MM.1S (cell line): ENCODE results near the gene IGFBP4.

Experiments used
- DNase-seq: peaks from one replicate; pipeline ENCODE4 v3.0.0-alpha.2; 2015
- H2AFZ ChIP-seq: fragments of 300-600 bp; sonication (generic); 2 replicates; pipeline ENCODE4 v1.6.0; 2016; ENCODE audit warnings: antibody characterized with exemption, low read length
- H3F3A ChIP-seq: fragments of 300-600 bp; sonication (generic); 2 replicates; pipeline ENCODE4 v1.6.1; 2016; ENCODE audit warnings: mild to moderate bottlenecking, antibody characterized with exemption, low read length, moderate library complexity, mixed read lengths; ENCODE audit not compliant: insufficient read depth
- H3K27ac ChIP-seq: fragments of 300-600 bp; sonication (generic); 2 replicates; pipeline ENCODE4 v1.5.1; 2016; ENCODE audit warnings: mild to moderate bottlenecking, low read length
- H3K27me3 ChIP-seq: fragments of 300-600 bp; sonication (generic); replicated peaks from 2 replicates; pipeline ENCODE4 v1.6.0; 2016; ENCODE audit warnings: low read length; ENCODE audit not compliant: insufficient read depth
- H3K36me3 ChIP-seq: fragments of 300-600 bp; sonication (generic); replicated peaks from 2 replicates; pipeline ENCODE4 v1.6.1; 2016; ENCODE audit warnings: mild to moderate bottlenecking, low read length, mixed read lengths; ENCODE audit not compliant: insufficient read depth
- H3K4me1 ChIP-seq: fragments of 300-600 bp; sonication (generic); 2 replicates; pipeline ENCODE4 v1.6.1; 2016; ENCODE audit warnings: low read length, mixed read lengths
- H3K4me2 ChIP-seq: fragments of 300-600 bp; sonication (generic); 2 replicates; pipeline ENCODE4 v1.6.0; 2016; ENCODE audit warnings: low read depth, low read length
- H3K4me3 ChIP-seq: fragments of 300-600 bp; sonication (generic); 2 replicates; pipeline ENCODE4 v1.5.1; 2016; ENCODE audit warnings: low read length, mixed read lengths
- H3K79me2 ChIP-seq: fragments of 300-600 bp; sonication (generic); 2 replicates; pipeline ENCODE4 v1.6.1; 2016; ENCODE audit warnings: mixed run types, low read length, mixed read lengths
- H3K9ac ChIP-seq: fragments of 300-600 bp; sonication (generic); 2 replicates; pipeline ENCODE4 v1.6.1; 2016; ENCODE audit warnings: low read length, mixed read lengths
- H3K9me2 ChIP-seq: fragments of 300-600 bp; sonication (generic); replicated peaks from 2 replicates; pipeline ENCODE4 v1.6.1; 2016; ENCODE audit warnings: mild to moderate bottlenecking, low read length, mixed read lengths; ENCODE audit not compliant: insufficient read depth
- H3K9me3 ChIP-seq: fragments of 300-600 bp; sonication (generic); replicated peaks from 2 replicates; pipeline ENCODE4 v1.6.1; 2016; ENCODE audit warnings: mild to moderate bottlenecking, low read length, mixed read lengths; ENCODE audit not compliant: insufficient read depth
- H4K20me1 ChIP-seq: fragments of 300-600 bp; sonication (generic); 2 replicates; pipeline ENCODE4 v1.6.1; 2016; ENCODE audit warnings: mild to moderate bottlenecking, low read length, moderate library complexity, mixed read lengths; ENCODE audit not compliant: insufficient read depth
- CTCF ChIP-seq: fragments of 300-600 bp; sonication (generic); IDR thresholded peaks from 2 replicates; pipeline ENCODE4 v1.5.1; 2016; ENCODE audit warnings: antibody characterized with exemption, low read length, mixed read lengths
- EZH2 ChIP-seq: fragments of 300-600 bp; sonication (generic); optimal IDR thresholded peaks from 2 replicates; pipeline ENCODE3; 2017; ENCODE audit warnings: low read depth, mild to moderate bottlenecking, antibody characterized with exemption, low read length, mixed read lengths
- EZH2phosphoT487 ChIP-seq: fragments of 300-600 bp; sonication (generic); IDR thresholded peaks from 2 replicates; pipeline ENCODE4 v1.6.1; 2018; ENCODE audit warnings: antibody characterized with exemption, low read length

IGFBP4 gene

GRCh38 chr17:40443988-40444899 lies 994 bp downstream of the IGFBP4 start:
- no peaks in the 10 kb centered on the region for H3K9me3 ChIP-seq
- peaks cover 3% of the 10 kb centered on the region; the same call in 1 of the 2 replicates for H4K20me1 ChIP-seq
- peak overlapping the region; percentile 85 for H3K4me2 ChIP-seq
- no peak for DNase-seq
- H3K27ac ChIP-seq, result no peak overlapping the region
- no peak for TF ChIP-seq CTCF
- no peak for TF ChIP-seq EZH2
- TF ChIP-seq EZH2phosphoT487, result no peak
- no peaks in the 10 kb centered on the region for H3K36me3 ChIP-seq
- H2AFZ ChIP-seq, result no peak overlapping the region
- H3K9me2 ChIP-seq, result no peaks in the 10 kb centered on the region
- H3K79me2 ChIP-seq, result no peaks in the 10 kb centered on the region
- H3K27me3 ChIP-seq, result peaks cover 64% of the 10 kb centered on the region
- peak overlapping the region; percentile 40; the same call in 1 of the 2 replicates for H3K4me3 ChIP-seq
- no peak overlapping the region for H3K9ac ChIP-seq
- peaks cover 20% of the 10 kb centered on the region for H3F3A ChIP-seq
- H3K4me1 ChIP-seq, result peaks cover 17% of the 10 kb centered on the region

GRCh38 chr17:40445751-40446468 lies 2.7 kb downstream of the IGFBP4 start:
- Histone ChIP-seq H3K79me2 (no peaks in the 10 kb centered on the region), H3F3A (peaks cover 20% of the 10 kb centered on the region), H3K9me2 (no peaks in the 10 kb centered on the region), H3K4me3 (no peak overlapping the region), H3K27ac (no peak overlapping the region), H2AFZ (no peak overlapping the region), H3K4me1 (peaks cover 17% of the 10 kb centered on the region), H3K9me3 (no peaks in the 10 kb centered on the region), H4K20me1 (peaks cover 3% of the 10 kb centered on the region; the same call in 1 of the 2 replicates), H3K4me2 (peak overlapping the region; percentile 85; the same call in 1 of the 2 replicates), H3K36me3 (no peaks in the 10 kb centered on the region), H3K9ac (no peak overlapping the region), H3K27me3 (peaks cover 67% of the 10 kb centered on the region)
- no peak for DNase-seq
- TF ChIP-seq EZH2phosphoT487 (no peak), CTCF (no peak), EZH2 (no peak)

- Histone ChIP-seq H3F3A (peaks cover 20% of the 10 kb centered on the region), H3K27ac (no peak overlapping the region), H3K9me3 (no peaks in the 10 kb centered on the region), H3K4me3 (no peak overlapping the region), H3K9me2 (no peaks in the 10 kb centered on the region), H3K4me2 (no peak overlapping the region), H3K4me1 (peaks cover 17% of the 10 kb centered on the region), H3K79me2 (no peaks in the 10 kb centered on the region), H3K9ac (no peak overlapping the region), H2AFZ (no peak overlapping the region), H3K36me3 (no peaks in the 10 kb centered on the region), H4K20me1 (peaks cover 3% of the 10 kb centered on the region; the same call in 1 of the 2 replicates), H3K27me3 (peaks cover 74% of the 10 kb centered on the region)
- TF ChIP-seq EZH2phosphoT487, result no peak
- DNase-seq, result no peak
Observed at GRCh38 chr17:40447148-40447644, 3.9 kb downstream of the IGFBP4 start.
